Mesothelial cell of epicardium (in vitro differentiated cells): ENCODE results near the gene SETD6. TPM values are rescaled to one million over a fixed set of nuclear protein-coding genes. Genes with fewer than 3 reads are reported as not detected.

ENCODE experiments used
- DNase-seq, 2 experiments: peaks; one replicate each; pipeline ENCODE4 v3.0.0; 2021; ENCODE audit warnings: low spot score in 2 of 2; ENCODE audit not compliant: unreplicated experiment in 2 of 2
- H3K27ac Mint-ChIP-seq: 2 replicates; pipeline ENCODE4 v1.8.0; 2021; ENCODE audit warnings: mixed read lengths
- H3K27me3 Mint-ChIP-seq: 2 replicates; pipeline ENCODE4 v1.8.0; 2021; ENCODE audit warnings: low read depth, mixed read lengths
- H3K36me3 Mint-ChIP-seq: 2 replicates; pipeline ENCODE4 v1.8.0; 2021; ENCODE audit warnings: mixed read lengths
- H3K4me1 Mint-ChIP-seq: 2 replicates; pipeline ENCODE4 v1.8.0; 2021; ENCODE audit warnings: mixed read lengths
- H3K4me3 Mint-ChIP-seq: 2 replicates; pipeline ENCODE4 v1.8.0; 2021; ENCODE audit warnings: mild to moderate bottlenecking, moderate library complexity, mixed read lengths
- H3K9me3 Mint-ChIP-seq: 2 replicates; pipeline ENCODE4 v1.8.0; 2021; ENCODE audit warnings: mixed read lengths
- CTCF ChIP-seq: fragments of 200-600 bp; sonication (generic); IDR thresholded peaks from one replicate; pipeline ENCODE4 v1.5.0; 2021; ENCODE audit warnings: antibody characterized with exemption; ENCODE audit not compliant: unreplicated experiment
- total RNA-seq: library from RNA; stranded (reverse); gene quantifications from 3 replicates; pipeline ENCODE4 v1.2.1, GENCODE V29; 2021

SETD6 gene
- total RNA-seq, 1 donor from 2014 or later: 28.9 TPM

- TF ChIP-seq CTCF: no peak
- Mint-ChIP-seq H3K9me3 (no peaks in the 10 kb centered on the region), H3K4me1 (no peaks in the 10 kb centered on the region), H3K27me3 (peaks cover 21% of the 10 kb centered on the region), H3K36me3 (no peaks in the 10 kb centered on the region), H3K27ac (no peak overlapping the region), H3K4me3 (no peak overlapping the region)
- no peak for DNase-seq
Observed at GRCh38 chr16:58481226-58481869, 34.0 kb upstream of the SETD6 start.

GRCh38 chr16:58481931-58482330 is 33.4 kb upstream of the SETD6 start:
- no peak for TF ChIP-seq CTCF
- Mint-ChIP-seq H3K9me3 (no peaks in the 10 kb centered on the region), H3K4me1 (no peaks in the 10 kb centered on the region), H3K4me3 (no peak overlapping the region), H3K27me3 (peaks cover 19% of the 10 kb centered on the region), H3K27ac (no peak overlapping the region), H3K36me3 (no peaks in the 10 kb centered on the region)
- DNase-seq: no peak

GRCh38 chr16:58485184-58485887 is 30.0 kb upstream of the SETD6 start:
- H3K4me1 Mint-ChIP-seq: no peaks in the 10 kb centered on the region
- H3K36me3 Mint-ChIP-seq: no peaks in the 10 kb centered on the region
- DNase-seq: no peak
- H3K4me3 Mint-ChIP-seq: no peak overlapping the region
- no peak for TF ChIP-seq CTCF
- no peak overlapping the region for H3K27ac Mint-ChIP-seq
- H3K9me3 Mint-ChIP-seq: no peaks in the 10 kb centered on the region
- H3K27me3 Mint-ChIP-seq: peaks cover 7% of the 10 kb centered on the region

- Mint-ChIP-seq H3K36me3 (no peaks in the 10 kb centered on the region), H3K4me3 (no peak overlapping the region), H3K9me3 (no peaks in the 10 kb centered on the region), H3K27me3 (peaks cover 7% of the 10 kb centered on the region), H3K4me1 (no peaks in the 10 kb centered on the region), H3K27ac (no peak overlapping the region)
- peak; percentile 92 for TF ChIP-seq CTCF
- DNase-seq: peak; percentile 80 to 93
Observed at GRCh38 chr16:58487566-58488351, 27.6 kb upstream of the SETD6 start.

- H3K9me3 Mint-ChIP-seq: no peaks in the 10 kb centered on the region
Observed at GRCh38 chr16:58488531-58488930, 26.8 kb upstream of the SETD6 start.

More at GRCh38 chr16:58488531-58488930, 26.8 kb upstream of the SETD6 start:
- Mint-ChIP-seq H3K36me3 (no peaks in the 10 kb centered on the region), H3K4me3 (no peak overlapping the region), H3K27me3 (peaks cover 11% of the 10 kb centered on the region), H3K27ac (no peak overlapping the region), H3K4me1 (no peaks in the 10 kb centered on the region)
- TF ChIP-seq CTCF: no peak
- no peak for DNase-seq
